Endodermal cell (in vitro differentiated cells): ENCODE measurements around the gene LGR6. TPM values are rescaled to one million over a fixed set of nuclear protein-coding genes. Genes with fewer than 3 reads are reported as not detected.

Experiments used
- DNase-seq: peaks from one replicate; pipeline ENCODE4 v3.0.0-alpha.2; 2017
- H3K27ac ChIP-seq: 2 replicates; pipeline ENCODE4 v1.5.1; 2013; ENCODE audit warnings: mild to moderate bottlenecking, low read depth, low read length, moderate library complexity
- H3K27me3 ChIP-seq: 2 replicates; pipeline ENCODE4 v1.6.1; 2013; ENCODE audit warnings: mild to moderate bottlenecking, low read length, moderate library complexity; ENCODE audit not compliant: insufficient read depth, control insufficient read depth, poor library complexity, severe bottlenecking
- H3K36me3 ChIP-seq: 2 replicates; pipeline ENCODE4 v1.7.0; 2013; ENCODE audit warnings: mild to moderate bottlenecking, low read length, moderate library complexity; ENCODE audit not compliant: control insufficient read depth, insufficient read depth
- H3K4me1 ChIP-seq: one replicate; pipeline ENCODE4 v1.7.0; 2013; ENCODE audit warnings: low read length; ENCODE audit not compliant: control insufficient read depth, insufficient read depth
- H3K4me3 ChIP-seq: 2 replicates; pipeline ENCODE4 v1.5.1; 2013; ENCODE audit warnings: mild to moderate bottlenecking, low read length, moderate library complexity
- H3K9ac ChIP-seq: 2 replicates; pipeline ENCODE4 v1.6.1; 2013; ENCODE audit warnings: mild to moderate bottlenecking, low read length, moderate library complexity; ENCODE audit not compliant: poor library complexity, severe bottlenecking; ENCODE audit errors: extremely low read depth
- H3K9me3 ChIP-seq: 2 replicates; pipeline ENCODE4 v1.6.1; 2013; ENCODE audit warnings: mild to moderate bottlenecking, low read length, moderate library complexity; ENCODE audit not compliant: control insufficient read depth
- H3K27ac Mint-ChIP-seq: 2 replicates; pipeline ENCODE4 v1.8.0; 2020; ENCODE audit warnings: mixed read lengths
- H3K27me3 Mint-ChIP-seq: 2 replicates; pipeline ENCODE4 v1.8.0; 2021; ENCODE audit warnings: mild to moderate bottlenecking, mixed read lengths; ENCODE audit not compliant: insufficient read depth
- H3K36me3 Mint-ChIP-seq: 2 replicates; pipeline ENCODE4 v1.8.0; 2020; ENCODE audit warnings: low read depth, mixed read lengths
- H3K4me1 Mint-ChIP-seq: 2 replicates; pipeline ENCODE4 v1.8.0; 2020; ENCODE audit warnings: mixed read lengths
- H3K4me3 Mint-ChIP-seq: 2 replicates; pipeline ENCODE4 v1.8.0; 2020; ENCODE audit warnings: mild to moderate bottlenecking, moderate library complexity, mixed read lengths
- H3K9me3 Mint-ChIP-seq: 2 replicates; pipeline ENCODE4 v1.8.0; 2020; ENCODE audit warnings: mild to moderate bottlenecking, mixed read lengths
- WGBS, 2 experiments: methylation state at CpG; one replicate each; pipeline versions ENCODE4 v1.1.5 to v1.1.7; 2013; ENCODE audit warnings: missing lambda C conversion rate in 2 of 2, mixed read lengths in 1 of 2; ENCODE audit not compliant: insufficient coverage in 1 of 2, insufficient read length in 1 of 2; 5-methylcytosine and 5-hydroxymethylcytosine counted together
- total RNA-seq, 2 donors: library from RNA; stranded (reverse); fragmentation: NEBNext Ultra II Directional in 1 of 2; extraction: Animal tissue kit (Norgen Biotek cat#: 25700) in 1 of 2; gene quantifications; 2 replicates in 1 of 2; 3 replicates in 1 of 2; pipeline ENCODE4 v1.2.1, GENCODE V29; 2021
- TF ChIP-seq, protein P1 (sequence below): fragments of 200-600 bp; sonication (generic); conservative IDR thresholded peaks from 2 replicates; pipeline ENCODE4 v1.5.0; 2021; ENCODE audit warnings: antibody characterized with exemption, mild to moderate bottlenecking

LGR6 gene
- total RNA-seq, 2 donors from 2014 or later = 0.73 to 1.5 TPM

DNA sequence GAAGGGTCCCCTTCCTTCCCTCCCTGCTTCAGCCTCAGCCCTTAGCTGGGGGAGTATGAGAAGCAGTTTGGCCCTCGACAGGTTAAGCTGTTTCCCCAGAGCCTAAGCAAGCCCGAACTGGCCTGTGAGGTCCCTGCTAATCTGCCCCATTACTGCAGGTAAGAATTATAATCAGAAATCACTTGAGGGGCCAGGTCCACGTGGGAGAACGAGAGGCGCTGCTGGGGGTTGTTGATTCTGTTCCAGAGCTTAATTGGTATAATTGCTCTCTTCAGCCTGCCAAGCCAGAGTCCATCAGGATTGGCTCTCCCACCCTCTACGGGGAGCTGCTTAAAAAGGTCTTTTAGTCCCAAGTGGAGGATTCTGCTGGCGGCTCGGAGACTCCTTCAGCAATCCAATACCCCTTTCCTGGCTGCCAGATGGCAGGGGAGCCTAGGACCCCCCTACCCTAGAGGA, 77.3 kb downstream of the LGR6 start:
- TF ChIP-seq, protein P1, sequence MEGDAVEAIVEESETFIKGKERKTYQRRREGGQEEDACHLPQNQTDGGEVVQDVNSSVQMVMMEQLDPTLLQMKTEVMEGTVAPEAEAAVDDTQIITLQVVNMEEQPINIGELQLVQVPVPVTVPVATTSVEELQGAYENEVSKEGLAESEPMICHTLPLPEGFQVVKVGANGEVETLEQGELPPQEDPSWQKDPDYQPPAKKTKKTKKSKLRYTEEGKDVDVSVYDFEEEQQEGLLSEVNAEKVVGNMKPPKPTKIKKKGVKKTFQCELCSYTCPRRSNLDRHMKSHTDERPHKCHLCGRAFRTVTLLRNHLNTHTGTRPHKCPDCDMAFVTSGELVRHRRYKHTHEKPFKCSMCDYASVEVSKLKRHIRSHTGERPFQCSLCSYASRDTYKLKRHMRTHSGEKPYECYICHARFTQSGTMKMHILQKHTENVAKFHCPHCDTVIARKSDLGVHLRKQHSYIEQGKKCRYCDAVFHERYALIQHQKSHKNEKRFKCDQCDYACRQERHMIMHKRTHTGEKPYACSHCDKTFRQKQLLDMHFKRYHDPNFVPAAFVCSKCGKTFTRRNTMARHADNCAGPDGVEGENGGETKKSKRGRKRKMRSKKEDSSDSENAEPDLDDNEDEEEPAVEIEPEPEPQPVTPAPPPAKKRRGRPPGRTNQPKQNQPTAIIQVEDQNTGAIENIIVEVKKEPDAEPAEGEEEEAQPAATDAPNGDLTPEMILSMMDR = no peak
- Histone ChIP-seq H3K9ac (no peak overlapping the region), H3K36me3 (no peaks in the 10 kb centered on the region), H3K4me1 (peaks cover 10% of the 10 kb centered on the region), H3K4me3 (no peak overlapping the region), H3K9me3 (no peaks in the 10 kb centered on the region), H3K27ac (no peak overlapping the region), H3K27me3 (no peaks in the 10 kb centered on the region)
- WGBS, 2 experiments = 88% methylated on average over 8 of the region's 8 CpGs; no CpG with 5 or more reads in 1 of the 2 experiments
- Mint-ChIP-seq H3K9me3 (no peaks in the 10 kb centered on the region), H3K4me3 (no peak overlapping the region), H3K27ac (no peak overlapping the region), H3K4me1 (peaks cover 19% of the 10 kb centered on the region), H3K36me3 (no peaks in the 10 kb centered on the region), H3K27me3 (peaks cover 4% of the 10 kb centered on the region)
- DNase-seq = peak; percentile 40

DNA sequence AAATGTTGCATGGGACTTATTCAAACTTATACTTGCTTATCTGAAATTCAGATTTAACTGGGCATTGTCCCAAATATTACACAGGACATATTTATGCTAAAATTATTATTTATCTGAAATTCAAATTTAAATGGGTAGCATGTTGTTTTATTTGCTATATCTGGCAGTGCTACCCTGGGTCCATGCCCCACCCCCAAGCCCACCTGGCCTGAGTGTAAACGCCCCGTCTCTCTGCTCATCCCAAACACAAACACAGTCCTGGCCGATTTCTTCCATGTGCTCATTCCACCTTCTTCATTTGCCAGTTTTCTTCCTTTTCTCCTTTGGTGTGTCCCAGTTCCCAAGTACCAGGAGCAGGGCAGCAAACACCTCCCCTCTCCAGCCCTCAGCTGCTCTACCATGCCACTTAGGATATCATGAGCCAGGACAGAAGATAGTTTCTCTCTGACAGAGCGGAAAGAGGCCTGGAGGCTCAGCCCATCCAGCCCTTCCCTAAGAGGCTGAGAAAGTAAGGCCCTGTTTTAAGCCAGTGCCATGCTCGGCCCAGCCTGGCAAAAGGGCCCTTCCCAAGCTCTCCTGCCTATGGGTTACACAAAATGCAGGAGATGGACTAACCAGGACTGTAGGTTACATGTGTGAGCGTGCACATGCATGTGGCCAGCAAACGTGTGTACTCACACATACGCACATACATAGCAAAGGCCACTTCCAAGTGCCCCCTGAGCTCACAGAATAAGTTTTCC, 78.7 kb downstream of the LGR6 start:
- Histone ChIP-seq H3K27ac (no peak overlapping the region), H3K9me3 (no peaks in the 10 kb centered on the region), H3K36me3 (no peaks in the 10 kb centered on the region), H3K27me3 (no peaks in the 10 kb centered on the region), H3K9ac (no peak overlapping the region), H3K4me3 (peak overlapping the region; percentile 4), H3K4me1 (peaks cover 10% of the 10 kb centered on the region)
- TF ChIP-seq, protein P1 = no peak
- 83 to 85% methylated on average over 6 to 8 of the region's 8 CpGs for WGBS, 2 experiments
- DNase-seq = peak; percentile 45
- Mint-ChIP-seq H3K27me3 (no peaks in the 10 kb centered on the region), H3K9me3 (no peaks in the 10 kb centered on the region), H3K4me1 (peaks cover 19% of the 10 kb centered on the region), H3K27ac (no peak overlapping the region), H3K4me3 (no peak overlapping the region), H3K36me3 (no peaks in the 10 kb centered on the region)

DNA sequence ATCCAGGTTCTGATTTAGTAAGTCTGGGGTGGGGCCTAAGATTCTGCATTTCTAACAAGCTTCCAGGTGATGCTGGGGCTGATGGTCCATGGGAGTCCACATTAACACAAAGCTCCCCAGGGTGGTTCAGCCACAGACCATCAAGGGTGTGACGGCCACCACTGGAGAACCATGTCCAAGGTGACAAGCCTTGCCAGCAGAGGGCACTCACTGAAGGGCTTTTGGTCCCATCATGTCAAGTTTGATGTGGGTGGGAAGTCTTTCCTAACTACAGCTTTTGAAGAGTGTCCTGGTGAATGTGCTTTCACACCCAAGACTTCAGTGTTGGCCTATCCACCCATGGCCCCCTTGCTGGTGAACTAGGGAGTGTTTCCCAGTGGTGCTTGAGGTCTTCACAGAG, 81.0 kb downstream of the LGR6 start:
- peak; percentile 79 for DNase-seq

More for the DNA sequence above, 81.0 kb downstream of the LGR6 start:
- H3K27ac Mint-ChIP-seq = no peak overlapping the region
- no peaks in the 10 kb centered on the region for H3K27me3 ChIP-seq
- no peaks in the 10 kb centered on the region for H3K36me3 Mint-ChIP-seq
- peaks cover 10% of the 10 kb centered on the region for H3K4me1 ChIP-seq
- H3K9me3 Mint-ChIP-seq = no peaks in the 10 kb centered on the region
- H3K4me3 Mint-ChIP-seq = no peak overlapping the region
- H3K9me3 ChIP-seq = no peaks in the 10 kb centered on the region
- no peak overlapping the region for H3K27ac ChIP-seq
- peaks cover 15% of the 10 kb centered on the region for H3K4me1 Mint-ChIP-seq
- H3K27me3 Mint-ChIP-seq = peaks cover 2% of the 10 kb centered on the region
- TF ChIP-seq, protein P1 = peak; percentile 77
- H3K36me3 ChIP-seq = no peaks in the 10 kb centered on the region
- H3K9ac ChIP-seq = no peak overlapping the region
- H3K4me3 ChIP-seq = no peak overlapping the region
- WGBS, 2 experiments = 50 to 79% methylated on average over 1 of the region's 1 CpG
